Tibial nerve (tissue), 4 donors: Measurements from ENCODE around the gene CAMK2B.

Experiments
- EP300 ChIP-seq, 2 donors: sonication (generic); formaldehyde crosslinking; IDR thresholded peaks; one replicate each; pipeline ENCODE4 v1.6.1; 2017; ENCODE audit warnings: antibody characterized with exemption in 2 of 2, mild to moderate bottlenecking in 1 of 2
- POLR2A ChIP-seq, 2 donors: fragments of 450-650 bp; IDR thresholded peaks; one replicate each; pipeline ENCODE4 v1.6.1; 2017; ENCODE audit warnings: antibody characterized with exemption in 2 of 2, mild to moderate bottlenecking in 2 of 2, moderate library complexity in 2 of 2
- TF ChIP-seq, protein P1 (sequence below), 5 experiments: fragments of 200-600 bp in 3 of 5; fragments of 450-650 bp in 2 of 5; sonication (generic) in 3 of 5; IDR thresholded peaks; one replicate each; pipeline ENCODE4 v1.5.1; 2016 to 2019; ENCODE audit warnings: antibody characterized with exemption in 5 of 5, mild to moderate bottlenecking in 3 of 5, moderate library complexity in 2 of 5

DNA sequence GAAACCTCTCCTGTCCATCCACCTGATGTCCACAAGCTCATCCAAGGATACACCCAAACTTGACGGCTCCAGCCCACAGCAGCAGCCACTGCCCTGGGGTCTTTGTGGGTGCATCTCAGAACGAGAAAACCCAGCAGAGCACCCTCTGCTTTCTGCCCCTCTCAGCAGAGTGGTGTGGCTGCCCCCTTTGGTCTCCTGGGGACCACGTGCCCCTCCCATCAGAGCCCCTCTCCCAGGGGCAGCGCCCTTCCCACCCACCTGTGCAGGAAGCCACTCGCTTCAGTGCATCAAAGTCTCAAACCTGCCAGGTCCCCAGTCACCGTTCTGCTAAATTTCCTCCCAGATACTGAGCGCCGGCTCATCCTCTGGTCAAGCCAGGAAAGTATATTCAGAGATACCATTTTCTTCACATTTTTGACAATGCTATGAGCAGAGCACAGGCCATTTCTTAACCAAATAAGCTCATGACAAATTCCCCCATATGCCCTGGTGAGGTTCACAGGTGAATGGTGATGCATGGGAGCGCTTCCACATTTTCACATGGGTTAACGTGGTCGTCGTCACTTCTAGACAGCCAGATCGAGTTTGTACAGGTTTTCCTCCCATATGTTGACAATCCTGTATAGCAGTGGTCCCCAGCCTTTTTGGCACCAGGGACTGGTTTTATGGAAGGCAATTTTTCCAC lies 32.4 kb downstream of the CAMK2B start:
- TF ChIP-seq, protein P1, sequence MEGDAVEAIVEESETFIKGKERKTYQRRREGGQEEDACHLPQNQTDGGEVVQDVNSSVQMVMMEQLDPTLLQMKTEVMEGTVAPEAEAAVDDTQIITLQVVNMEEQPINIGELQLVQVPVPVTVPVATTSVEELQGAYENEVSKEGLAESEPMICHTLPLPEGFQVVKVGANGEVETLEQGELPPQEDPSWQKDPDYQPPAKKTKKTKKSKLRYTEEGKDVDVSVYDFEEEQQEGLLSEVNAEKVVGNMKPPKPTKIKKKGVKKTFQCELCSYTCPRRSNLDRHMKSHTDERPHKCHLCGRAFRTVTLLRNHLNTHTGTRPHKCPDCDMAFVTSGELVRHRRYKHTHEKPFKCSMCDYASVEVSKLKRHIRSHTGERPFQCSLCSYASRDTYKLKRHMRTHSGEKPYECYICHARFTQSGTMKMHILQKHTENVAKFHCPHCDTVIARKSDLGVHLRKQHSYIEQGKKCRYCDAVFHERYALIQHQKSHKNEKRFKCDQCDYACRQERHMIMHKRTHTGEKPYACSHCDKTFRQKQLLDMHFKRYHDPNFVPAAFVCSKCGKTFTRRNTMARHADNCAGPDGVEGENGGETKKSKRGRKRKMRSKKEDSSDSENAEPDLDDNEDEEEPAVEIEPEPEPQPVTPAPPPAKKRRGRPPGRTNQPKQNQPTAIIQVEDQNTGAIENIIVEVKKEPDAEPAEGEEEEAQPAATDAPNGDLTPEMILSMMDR (IDR thresholded peaks at IDR 0.05) = no peak
- TF ChIP-seq POLR2A (IDR thresholded peaks at IDR 0.05) (no peak), EP300 (IDR thresholded peaks at IDR 0.05) (no peak)
